ENCODE measurements around the gene SP9.

GRCh38 chr2:174334781-174335251, at the start of gene SP9:
- TF ChIP-seq CTCF (conservative IDR thresholded peaks at IDR 0.05; ENCODE audit: low read length) (no peak), EZH2phosphoT487 (IDR thresholded peaks at IDR 0.05; ENCODE audit: borderline replicate concordance) (no peak)

Measured in Loucy (cell line).